Jurkat, Clone E6-1 (cell line): Measurements from ENCODE around the gene SCARF2.
"Not testable (repeated sequence)": the region's sequence is repeated elsewhere in the genome, so short reads cannot be mapped to it uniquely, and the experiment has no call there.

Source experiments
- DNase-seq: peaks from one replicate; pipeline ENCODE4 v3.0.0-alpha.2; 2011; ENCODE audit warnings: low read depth, low spot score
- H3K4me3 ChIP-seq: 2 replicates; pipeline ENCODE4 v1.5.1; 2011; ENCODE audit warnings: mild to moderate bottlenecking, low read length, control low read depth, moderate library complexity

Gene SCARF2

DNA sequence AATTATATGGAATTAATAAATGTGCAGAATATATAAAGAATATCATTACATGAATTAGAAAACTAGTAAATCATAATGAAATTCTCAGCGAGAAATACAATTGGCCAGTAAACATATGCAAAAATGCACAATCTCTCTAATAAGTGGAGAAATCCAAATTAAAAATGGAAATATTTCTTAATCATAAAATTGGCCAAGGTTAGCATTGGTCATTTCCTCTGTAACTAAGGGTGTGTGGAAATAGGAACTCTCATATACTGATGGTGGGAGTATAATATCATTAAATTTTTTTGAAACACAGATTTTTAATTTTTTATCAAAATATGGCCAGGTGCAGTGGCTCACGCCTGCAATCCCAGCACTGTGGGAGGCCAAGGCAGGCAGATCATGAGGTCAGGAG, 51.3 kb downstream of the SCARF2 start:
- DNase-seq: no peak
- H3K4me3 ChIP-seq: no peak overlapping the region

DNA sequence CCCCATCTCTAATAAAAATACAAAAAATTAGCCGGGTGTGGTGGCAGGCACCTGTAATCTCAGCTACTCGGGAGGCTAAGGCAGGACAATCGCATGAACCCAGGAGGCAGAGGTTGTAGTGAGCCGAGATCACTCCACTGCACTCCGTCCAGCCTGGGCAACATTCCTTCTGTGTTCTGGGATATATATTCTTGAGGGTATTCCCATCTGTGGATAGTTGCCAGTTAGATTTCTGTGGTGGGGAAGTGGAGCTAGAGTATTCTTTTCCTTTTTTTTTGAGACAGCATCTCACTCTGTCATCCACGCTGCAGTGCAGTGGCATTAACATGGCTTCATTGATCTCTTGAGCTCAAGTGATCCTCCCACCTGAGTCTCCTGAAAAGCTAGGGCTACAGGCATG, 52.8 kb downstream of the SCARF2 start:
- no peak for DNase-seq
- no peak overlapping the region for H3K4me3 ChIP-seq

DNA sequence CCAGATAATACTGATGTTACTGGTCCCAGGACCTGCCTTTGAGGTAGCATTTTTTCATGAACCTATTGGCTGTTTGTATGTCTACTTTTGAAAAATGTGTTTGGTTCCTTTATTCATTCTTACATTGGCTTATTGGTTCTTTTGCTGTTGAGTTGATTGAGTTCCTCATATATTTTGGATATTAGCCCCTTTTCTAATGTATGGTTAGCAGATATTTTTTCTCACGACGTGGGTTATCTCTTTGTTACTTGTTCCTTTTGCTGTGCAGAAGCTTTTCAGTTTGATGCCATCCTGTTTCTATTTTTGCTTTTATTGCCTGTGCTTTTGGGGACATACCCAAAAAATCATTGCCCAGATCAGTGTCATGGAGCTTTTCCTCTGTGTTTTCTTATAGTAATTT, 53.5 kb downstream of the SCARF2 start:
- no peak for DNase-seq
- H3K4me3 ChIP-seq: no peak overlapping the region

DNA sequence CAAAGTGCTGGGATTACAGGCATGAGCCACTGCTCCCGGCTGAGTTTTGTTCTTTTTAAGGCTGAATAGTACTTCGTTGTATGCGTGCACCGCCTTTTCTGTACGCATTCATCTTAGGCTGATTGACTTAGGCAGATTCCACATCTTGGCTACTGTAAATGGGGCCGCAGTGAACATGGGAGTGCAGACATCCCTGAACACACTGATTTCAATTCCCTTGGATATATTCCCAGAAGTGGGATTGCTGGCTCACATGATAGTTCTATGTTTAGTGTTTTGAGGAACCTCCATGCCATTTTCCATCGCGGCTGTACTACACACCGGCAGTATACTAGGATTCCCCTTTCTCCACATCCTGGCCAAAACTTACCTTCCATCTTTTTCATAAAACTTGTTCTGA, 54.1 kb downstream of the SCARF2 start:
- H3K4me3 ChIP-seq: no peak overlapping the region
- no peak for DNase-seq

DNA sequence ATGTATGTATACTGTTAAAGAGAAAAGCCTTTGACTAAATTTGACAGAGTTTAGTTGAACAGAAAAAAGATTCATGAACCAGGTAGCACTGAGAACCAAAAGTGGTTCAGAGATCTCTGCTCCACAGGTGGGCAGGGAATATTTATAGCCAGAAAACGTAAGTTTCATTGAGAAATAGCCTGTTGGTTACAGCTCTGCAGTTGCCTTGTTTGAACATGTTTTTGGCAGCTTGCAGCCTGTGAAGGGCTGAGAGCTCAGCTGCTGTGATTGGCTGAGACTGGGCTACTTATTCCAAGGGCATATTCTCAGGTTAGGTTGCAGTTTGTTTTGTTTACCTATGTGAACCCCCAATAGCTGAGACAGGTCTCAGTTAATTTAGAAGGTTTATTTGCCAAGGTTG, 57.1 kb downstream of the SCARF2 start:
- no peak for DNase-seq

DNA sequence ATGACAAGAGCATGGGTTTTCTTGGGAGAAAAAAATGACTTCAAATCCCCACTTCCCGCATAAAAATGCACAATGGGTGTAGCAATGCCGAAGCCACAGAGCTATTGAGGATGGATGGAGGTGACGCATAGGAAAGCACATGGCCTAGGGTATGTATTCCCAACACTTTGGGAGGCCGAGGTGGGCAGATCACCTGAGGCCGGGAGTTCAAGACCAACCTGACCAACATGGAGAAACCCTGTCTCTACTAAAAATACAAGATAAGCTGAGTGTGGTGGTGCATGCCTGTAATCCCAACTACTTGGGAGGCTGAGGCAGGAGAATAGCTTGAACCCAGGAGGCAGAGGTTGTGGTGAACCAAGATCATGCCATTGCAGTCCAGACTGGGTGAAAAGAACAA, 58.9 kb downstream of the SCARF2 start:
- not testable (repeated sequence) for H3K4me3 ChIP-seq, DNase-seq

More for the DNA sequence above, 57.1 kb downstream of the SCARF2 start:
- H3K4me3 ChIP-seq: no peak overlapping the region

DNA sequence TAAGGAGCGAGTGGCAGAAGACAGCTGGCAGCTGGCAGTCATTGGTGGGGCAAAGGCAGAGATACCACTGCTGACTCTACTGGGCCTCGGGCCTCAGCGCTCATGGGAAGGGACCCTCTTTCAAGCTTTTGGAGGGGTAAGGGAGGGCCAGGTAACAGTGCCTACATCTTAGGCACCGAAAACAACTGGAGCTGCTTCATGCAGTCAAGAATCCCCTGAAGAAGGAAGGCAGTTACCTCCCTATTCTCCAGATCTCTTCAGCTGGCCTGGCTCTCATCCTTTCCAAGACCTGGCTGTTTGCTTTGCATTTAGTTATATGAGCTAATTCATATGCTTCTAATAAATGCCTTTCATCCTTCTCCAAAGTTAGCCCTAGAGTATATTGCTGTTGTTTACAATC, 59.5 kb downstream of the SCARF2 start:
- H3K4me3 ChIP-seq: no peak overlapping the region
- DNase-seq: no peak

DNA sequence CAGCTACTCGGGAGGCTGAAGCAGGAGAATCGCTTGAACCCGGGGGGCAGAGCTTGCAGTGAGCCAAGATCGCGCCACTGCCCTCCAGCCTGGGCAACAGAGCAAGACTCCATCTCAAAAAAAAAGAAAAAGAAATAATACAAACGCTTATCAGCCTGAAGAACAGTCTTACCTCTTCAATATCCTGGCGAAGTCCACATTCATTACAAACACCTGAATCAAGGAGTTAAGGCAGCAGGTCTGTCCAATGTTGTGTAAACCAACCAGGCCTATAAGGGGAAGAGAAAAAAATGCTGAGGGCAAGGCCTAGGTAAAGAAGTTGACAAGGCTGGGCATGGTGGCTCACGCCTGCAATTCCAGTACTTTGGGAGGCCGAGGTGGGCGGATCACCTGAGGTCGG, 60.6 kb downstream of the SCARF2 start:
- H3K4me3 ChIP-seq, DNase-seq: not testable (repeated sequence)

DNA sequence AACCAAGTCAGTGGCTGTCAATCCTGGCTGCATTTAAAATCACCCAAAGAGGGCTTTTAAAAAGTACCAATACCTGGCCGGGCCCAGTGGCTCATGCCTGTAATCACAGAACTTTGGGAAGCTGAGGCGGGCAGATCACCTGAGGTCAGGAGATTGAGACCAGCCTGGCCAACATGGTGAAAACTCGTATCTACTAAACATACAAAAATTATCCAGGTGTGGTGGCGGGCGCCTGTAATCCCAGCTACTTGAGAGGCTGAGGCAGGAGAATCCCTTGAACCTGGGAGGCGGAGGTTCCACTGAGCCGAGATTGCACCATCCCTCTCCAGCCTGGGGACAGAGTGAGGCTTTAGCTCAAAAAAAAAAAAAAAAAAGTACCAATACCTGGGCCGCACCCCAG, 61.3 kb downstream of the SCARF2 start:
- not testable (repeated sequence) for DNase-seq, H3K4me3 ChIP-seq
